Measurements from ENCODE around the gene LIMS2. TPM values are rescaled to one million over a fixed set of nuclear protein-coding genes. Genes with fewer than 3 reads are reported as not detected.

Gene LIMS2
- total and polyA plus RNA-seq, 10 donors, result 62.5 to 437 (median 115) TPM

- Histone ChIP-seq H3K9me3 (no peaks in the 10 kb centered on the region), H3K4me1 (peaks cover 19 to 57% (median 43%) of the 10 kb centered on the region in 6 donors), H3K36me3 (peaks cover 0 to 68% (median 45%) of the 10 kb centered on the region in 6 donors), H3K27ac (no peak overlapping the region), H3K27me3 (replicated peaks in 1 of 7) (no peaks in the 10 kb centered on the region), H3K4me3 (no peak overlapping the region)
- 78 to 94% (median 84%) methylated on average over 5 of the region's 5 CpGs for WGBS, 5 donors
- intact Hi-C loops (cut with DNase I; ENCODE audit: low total_unique reads), result no loop called here
- DNase-seq, result no peak
- TF ChIP-seq POLR2AphosphoS5 (IDR thresholded peaks at IDR 0.05) (no peak), POLR2A (IDR thresholded peaks at IDR 0.05) (no peak)
- TF ChIP-seq, protein P1, sequence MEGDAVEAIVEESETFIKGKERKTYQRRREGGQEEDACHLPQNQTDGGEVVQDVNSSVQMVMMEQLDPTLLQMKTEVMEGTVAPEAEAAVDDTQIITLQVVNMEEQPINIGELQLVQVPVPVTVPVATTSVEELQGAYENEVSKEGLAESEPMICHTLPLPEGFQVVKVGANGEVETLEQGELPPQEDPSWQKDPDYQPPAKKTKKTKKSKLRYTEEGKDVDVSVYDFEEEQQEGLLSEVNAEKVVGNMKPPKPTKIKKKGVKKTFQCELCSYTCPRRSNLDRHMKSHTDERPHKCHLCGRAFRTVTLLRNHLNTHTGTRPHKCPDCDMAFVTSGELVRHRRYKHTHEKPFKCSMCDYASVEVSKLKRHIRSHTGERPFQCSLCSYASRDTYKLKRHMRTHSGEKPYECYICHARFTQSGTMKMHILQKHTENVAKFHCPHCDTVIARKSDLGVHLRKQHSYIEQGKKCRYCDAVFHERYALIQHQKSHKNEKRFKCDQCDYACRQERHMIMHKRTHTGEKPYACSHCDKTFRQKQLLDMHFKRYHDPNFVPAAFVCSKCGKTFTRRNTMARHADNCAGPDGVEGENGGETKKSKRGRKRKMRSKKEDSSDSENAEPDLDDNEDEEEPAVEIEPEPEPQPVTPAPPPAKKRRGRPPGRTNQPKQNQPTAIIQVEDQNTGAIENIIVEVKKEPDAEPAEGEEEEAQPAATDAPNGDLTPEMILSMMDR (IDR thresholded peaks at IDR 0.05 in 8 of 11, conservative IDR thresholded peaks at IDR 0.05 in 3 of 11), result no peak
These were observed 29.5 kb upstream of the LIMS2 start for GRCh38 chr2:127704641-127705390.

GRCh38 chr2:127703282-127703681, 28.0 kb upstream of the LIMS2 start:
- DNase-seq, result no peak
- TF ChIP-seq POLR2AphosphoS5 (IDR thresholded peaks at IDR 0.05) (no peak), POLR2A (IDR thresholded peaks at IDR 0.05) (no peak)
- TF ChIP-seq, protein P1 (IDR thresholded peaks at IDR 0.05 in 8 of 11, conservative IDR thresholded peaks at IDR 0.05 in 3 of 11), result no peak
- WGBS, 5 donors, result 88 to 93% (median 90%) methylated on average over 5 of the region's 5 CpGs
- no peaks in the 10 kb centered on the region for H3K27me3 ChIP-seq (replicated peaks in 1 of 7)
- intact Hi-C loops (cut with DNase I; ENCODE audit: low total_unique reads), result no loop called here
- H3K27ac ChIP-seq, result peak overlapping the region in 2 of 8 donors; percentile 95 to 99
- peaks cover 0 to 53% (median 30%) of the 10 kb centered on the region in 6 donors for H3K36me3 ChIP-seq
- H3K4me3 ChIP-seq, result peak overlapping the region in 1 of 8 donors; percentile 78
- H3K9me3 ChIP-seq, result no peaks in the 10 kb centered on the region
- H3K4me1 ChIP-seq, result peaks cover 19 to 57% (median 43%) of the 10 kb centered on the region in 6 donors

DNA sequence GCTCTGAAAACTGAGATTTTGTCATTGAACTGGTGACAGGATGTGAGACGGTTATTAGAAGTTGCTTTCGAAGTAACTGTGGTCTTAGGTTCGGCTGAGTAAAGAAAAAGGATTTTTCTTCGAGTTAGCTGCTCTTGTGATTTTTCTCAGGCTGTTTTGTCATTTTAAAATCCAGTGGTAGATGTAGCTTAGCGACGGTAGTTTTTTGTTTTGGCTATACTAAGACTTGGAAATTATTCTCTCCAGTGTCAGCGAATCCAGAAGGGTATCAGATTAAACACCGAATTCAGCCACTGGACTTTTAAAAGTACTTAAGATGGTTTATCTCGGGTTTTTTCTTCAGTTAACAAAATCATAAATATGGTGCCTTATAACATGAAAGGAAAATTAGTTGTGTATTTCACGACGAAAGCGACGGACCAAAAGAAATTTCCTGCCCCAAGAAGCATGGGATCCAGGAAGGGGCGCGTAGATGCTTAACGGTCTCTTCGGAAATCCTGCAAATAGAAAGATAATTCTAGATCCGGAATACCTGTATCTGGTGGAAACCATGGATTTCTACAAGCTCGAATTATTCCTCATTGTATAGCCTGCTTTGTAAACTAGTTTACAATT, 27.2 kb upstream of the LIMS2 start:
- Histone ChIP-seq H3K27ac (peak overlapping the region; percentile 95 to 99 (median 96)), H3K27me3 (replicated peaks in 1 of 7) (no peaks in the 10 kb centered on the region), H3K9me3 (no peaks in the 10 kb centered on the region), H3K4me3 (peak overlapping the region; percentile 33 to 83 (median 72)), H3K36me3 (peaks cover 0 to 45% (median 22%) of the 10 kb centered on the region in 6 donors), H3K4me1 (peaks cover 19 to 57% (median 43%) of the 10 kb centered on the region in 6 donors)
- intact Hi-C loops (cut with DNase I; ENCODE audit: low total_unique reads), result no loop called here
- no peak for DNase-seq
- TF ChIP-seq POLR2A (IDR thresholded peaks at IDR 0.05) (no peak), POLR2AphosphoS5 (IDR thresholded peaks at IDR 0.05) (no peak)
- TF ChIP-seq, protein P1 (IDR thresholded peaks at IDR 0.05 in 8 of 11, conservative IDR thresholded peaks at IDR 0.05 in 3 of 11), result no peak
- WGBS, 5 donors, result 50 to 65% (median 58%) methylated on average over 19 of the region's 19 CpGs

Data from spleen (tissue), 11 donors.